OCI-LY1 (cell line): ENCODE results near the gene RASGEF1B.

Source experiments
- EZH2 ChIP-seq: fragments of 200-600 bp; sonication (generic), shearing (Covaris generic); IDR thresholded peaks from 2 replicates; pipeline ENCODE4 v1.8.0; 2017; ENCODE audit warnings: borderline replicate concordance, mixed run types, mild to moderate bottlenecking, antibody characterized with exemption, low read length, moderate library complexity, mixed read lengths
- TF ChIP-seq, protein P1 (sequence below): fragments of 200-600 bp; sonication (generic), shearing (Covaris generic); IDR thresholded peaks from 2 replicates; pipeline ENCODE4 v1.5.1; 2017; ENCODE audit warnings: mild to moderate bottlenecking, antibody characterized with exemption, low read length, moderate library complexity, mixed read lengths

DNA sequence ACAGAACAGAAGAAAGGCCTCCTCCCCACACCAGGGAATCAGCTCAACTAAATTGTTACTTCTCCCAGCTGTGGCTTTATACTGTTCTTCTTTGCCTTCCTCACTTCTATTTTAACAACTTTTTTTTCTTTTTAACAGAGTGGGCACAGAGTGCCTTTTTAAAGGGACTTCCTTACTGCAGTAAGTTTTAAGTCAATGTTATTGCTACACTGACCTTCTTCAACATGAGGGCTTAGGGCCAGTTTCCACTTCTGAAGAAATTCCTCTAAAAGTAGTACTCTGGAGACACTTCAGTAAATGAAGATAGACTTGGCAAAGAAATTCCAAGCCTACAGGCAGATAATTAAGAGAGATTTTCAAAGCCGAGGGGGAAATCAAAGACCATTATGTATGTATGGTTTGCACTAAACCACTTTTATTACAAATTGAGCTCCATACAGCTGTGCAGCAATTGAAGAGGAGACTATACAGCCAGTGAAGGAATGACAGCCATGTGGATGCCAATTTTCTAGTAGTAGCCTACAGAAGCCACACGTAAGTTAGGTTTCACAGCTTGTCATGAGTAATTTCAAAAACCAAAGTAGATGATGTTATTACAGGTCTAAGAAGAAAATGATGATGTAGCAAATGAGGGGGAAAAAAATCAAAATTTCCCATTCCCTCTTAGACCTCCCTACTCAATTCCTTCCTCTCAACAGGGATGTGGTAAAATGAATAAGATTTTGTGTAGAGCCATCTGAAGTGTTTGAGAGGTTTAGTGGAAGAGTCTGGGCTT lies 36.9 kb upstream of the RASGEF1B start:
- TF ChIP-seq, protein P1, sequence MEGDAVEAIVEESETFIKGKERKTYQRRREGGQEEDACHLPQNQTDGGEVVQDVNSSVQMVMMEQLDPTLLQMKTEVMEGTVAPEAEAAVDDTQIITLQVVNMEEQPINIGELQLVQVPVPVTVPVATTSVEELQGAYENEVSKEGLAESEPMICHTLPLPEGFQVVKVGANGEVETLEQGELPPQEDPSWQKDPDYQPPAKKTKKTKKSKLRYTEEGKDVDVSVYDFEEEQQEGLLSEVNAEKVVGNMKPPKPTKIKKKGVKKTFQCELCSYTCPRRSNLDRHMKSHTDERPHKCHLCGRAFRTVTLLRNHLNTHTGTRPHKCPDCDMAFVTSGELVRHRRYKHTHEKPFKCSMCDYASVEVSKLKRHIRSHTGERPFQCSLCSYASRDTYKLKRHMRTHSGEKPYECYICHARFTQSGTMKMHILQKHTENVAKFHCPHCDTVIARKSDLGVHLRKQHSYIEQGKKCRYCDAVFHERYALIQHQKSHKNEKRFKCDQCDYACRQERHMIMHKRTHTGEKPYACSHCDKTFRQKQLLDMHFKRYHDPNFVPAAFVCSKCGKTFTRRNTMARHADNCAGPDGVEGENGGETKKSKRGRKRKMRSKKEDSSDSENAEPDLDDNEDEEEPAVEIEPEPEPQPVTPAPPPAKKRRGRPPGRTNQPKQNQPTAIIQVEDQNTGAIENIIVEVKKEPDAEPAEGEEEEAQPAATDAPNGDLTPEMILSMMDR = no peak
- TF ChIP-seq EZH2 = no peak
